GM18505 (cell line): ENCODE results near the gene TMIE.

Experiments used
- ATAC-seq: cut with Tn5 transposase; IDR thresholded peaks from one replicate; pipeline ENCODE4 v1.9.1; 2021; ENCODE audit not compliant: unreplicated experiment
- POLR2A ChIP-seq: IDR thresholded peaks from 4 replicates; pipeline ENCODE4 v1.6.1; 2011; ENCODE audit warnings: borderline replicate concordance; ENCODE audit not compliant: insufficient read depth, insufficient read length; ENCODE audit errors: extremely low read depth

TMIE gene

DNA sequence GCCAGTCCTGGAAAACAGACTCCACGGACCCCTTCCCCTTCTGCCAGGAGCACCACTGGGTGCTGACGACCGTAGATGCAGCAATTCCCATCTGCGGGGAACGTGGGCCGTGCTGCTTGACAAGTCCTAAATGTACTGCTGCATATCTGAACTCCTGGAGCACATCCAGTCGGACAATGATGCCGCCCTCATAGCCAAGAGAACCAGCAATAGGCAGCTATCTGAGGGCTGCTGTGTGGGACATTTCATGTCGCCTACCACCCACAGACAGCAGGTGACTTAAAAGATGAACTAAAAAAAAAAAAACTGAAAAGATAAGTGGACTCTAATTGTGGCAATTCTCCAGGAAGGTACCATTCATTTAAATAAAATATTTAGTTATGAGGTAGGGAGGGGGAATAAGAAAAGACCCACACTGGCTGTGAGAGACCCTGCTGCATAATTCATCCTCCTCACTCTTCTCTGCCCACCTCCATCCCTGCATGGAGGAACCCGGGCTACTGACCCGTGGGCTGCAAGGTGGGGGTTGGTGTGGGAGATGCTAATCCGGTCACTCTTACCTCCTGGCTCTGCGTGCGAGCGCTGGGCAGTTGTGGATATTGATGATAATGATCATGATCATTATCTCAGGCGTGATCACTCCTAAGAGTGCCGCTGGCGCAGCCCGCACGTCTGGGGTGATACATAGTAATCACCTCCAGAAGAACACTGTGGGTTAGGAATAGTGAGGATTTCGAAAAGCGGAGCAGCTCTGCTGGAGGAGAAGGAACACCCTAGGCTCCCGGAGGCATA lies 36.0 kb upstream of the TMIE start:
- ATAC-seq = no peak
- TF ChIP-seq POLR2A = no peak

DNA sequence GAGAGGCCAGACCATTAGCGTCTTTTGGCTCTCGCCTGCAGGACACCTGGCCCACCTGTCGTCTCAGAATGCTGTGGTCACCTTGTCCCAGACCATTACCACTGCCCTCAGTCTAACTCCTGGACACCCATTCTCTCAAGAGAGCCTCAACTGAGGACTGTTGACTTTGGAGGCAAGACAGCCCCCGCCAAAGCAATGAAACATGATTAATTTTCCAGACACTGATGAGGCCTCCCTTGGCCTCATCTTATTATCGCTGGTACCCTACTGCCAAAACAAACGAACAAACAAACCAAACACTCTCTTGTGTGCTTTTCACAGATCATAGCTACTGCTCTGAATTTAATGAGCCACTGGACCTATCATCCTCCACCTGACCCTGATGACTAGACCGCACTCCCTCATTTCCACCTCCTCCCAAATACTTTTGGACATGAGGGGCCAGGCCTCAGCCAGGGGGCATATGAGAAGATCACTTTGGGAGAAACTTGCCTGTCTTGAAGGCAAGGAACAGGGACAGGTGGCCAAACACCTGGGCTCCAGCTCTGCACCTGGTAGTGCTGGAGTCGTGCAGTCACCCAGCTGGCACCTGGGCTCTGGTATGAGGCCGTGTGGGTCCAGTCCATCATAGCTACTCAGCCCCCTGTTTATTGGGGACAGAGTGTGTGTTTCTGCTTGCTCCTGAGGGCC lies 35.3 kb upstream of the TMIE start:
- TF ChIP-seq POLR2A = no peak
- ATAC-seq = no peak

DNA sequence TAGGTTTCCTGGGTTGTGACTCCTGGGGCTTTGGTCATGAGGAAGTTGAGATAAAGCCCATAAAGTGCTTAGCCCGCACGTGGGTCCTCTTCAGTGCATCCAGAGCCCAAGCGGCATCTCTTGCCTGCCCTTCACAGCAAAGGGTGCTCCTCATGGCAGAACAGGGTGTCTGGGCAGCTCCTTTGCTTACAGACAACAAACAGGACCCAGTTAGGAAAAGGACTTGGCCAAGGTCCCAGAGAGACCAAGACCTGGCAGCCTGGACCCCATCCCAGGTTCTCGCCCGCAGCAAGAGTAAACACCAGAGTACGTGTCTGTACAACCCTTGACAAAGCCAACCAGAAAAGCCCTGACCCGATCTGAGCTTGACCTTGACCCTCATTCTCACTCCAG lies 34.7 kb upstream of the TMIE start:
- TF ChIP-seq POLR2A = no peak
- no peak for ATAC-seq

DNA sequence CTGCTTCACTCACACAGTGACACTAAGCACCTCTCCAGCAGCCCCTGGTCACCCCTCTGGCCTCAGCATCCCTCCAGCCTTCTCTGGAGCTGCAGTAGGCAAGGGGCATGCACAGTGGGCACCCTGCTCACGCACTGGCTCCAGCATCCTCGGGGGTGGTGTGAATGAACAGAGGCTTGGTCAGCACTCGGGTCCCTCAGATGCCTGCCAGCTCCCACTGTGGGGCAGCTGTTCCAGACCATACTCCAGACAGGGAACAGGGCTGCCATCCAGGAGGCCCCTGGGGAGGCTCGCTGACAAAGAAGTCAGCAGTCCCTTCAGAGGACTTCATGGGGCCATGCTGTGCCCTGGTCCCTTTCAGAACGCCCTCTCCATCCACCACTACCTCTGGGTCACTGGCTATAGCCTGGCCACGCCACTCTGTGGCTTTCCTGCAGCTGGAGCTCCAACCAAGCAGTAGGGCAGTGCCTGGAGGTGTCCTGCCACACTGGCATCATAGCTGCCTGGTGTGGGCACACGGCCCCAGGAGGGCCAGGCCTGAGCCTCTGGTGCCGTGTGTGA lies 34.1 kb upstream of the TMIE start:
- TF ChIP-seq POLR2A = no peak
- no peak for ATAC-seq

DNA sequence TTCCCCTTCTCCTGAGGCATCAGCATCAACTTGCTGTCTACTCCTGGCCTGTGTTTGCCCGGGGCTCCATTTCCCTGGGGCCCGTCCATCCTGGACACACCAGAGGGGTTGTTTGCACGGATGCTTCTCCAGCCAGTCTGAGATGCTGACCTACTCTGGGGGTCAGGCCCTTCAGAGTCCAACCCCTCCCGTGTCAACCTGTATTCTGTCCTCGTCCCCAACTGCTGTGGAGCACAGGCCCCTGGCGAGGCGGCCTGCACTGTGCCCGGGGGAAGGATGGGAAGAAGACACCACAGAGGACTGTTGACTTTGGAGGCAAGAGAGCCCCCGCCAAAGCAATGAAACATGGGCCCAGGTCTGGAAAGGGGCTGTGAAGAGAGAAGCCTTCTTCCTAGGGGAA lies 33.5 kb upstream of the TMIE start:
- ATAC-seq = no peak
- no peak for TF ChIP-seq POLR2A

DNA sequence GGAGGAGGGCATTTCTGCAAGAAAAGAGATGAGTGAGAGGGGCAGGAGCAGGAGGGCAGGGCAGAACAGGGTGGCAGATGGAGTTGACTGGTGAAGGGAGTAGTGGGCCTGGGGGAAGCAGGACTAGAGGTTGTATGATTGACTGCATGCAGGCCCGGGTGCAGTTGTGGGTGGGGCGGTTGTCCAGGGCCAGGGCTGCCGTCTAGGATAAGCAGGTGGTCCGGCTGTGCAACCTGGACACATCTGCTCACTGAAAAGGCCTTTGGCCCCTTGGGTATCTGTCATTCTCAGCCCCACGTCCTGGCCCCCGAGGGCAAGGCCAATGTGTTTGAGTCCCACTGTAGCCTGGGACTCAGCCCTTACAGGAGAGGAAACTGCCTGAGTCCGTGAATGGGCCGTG lies 33.1 kb upstream of the TMIE start:
- TF ChIP-seq POLR2A = no peak
- ATAC-seq = no peak

DNA sequence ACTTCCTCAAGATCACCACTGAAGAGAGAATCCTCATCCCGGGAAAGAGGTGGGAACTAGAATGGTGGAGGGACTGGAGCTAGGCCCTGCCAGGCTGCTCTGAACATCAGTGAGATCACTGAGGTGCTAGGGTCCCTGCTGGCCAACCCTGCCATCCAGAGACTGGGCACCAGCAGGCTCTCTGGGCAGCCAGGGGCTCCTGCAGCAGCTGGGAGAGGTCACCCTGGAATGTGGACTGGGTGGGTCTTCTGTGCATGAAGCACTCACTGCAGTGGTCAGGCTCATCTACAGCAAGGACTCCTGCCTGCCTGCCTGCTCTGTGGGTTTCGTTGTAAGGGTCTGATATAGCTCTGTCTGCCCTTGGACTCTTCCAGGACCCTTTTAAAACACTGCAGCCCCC lies 32.6 kb upstream of the TMIE start:
- no peak for ATAC-seq
- TF ChIP-seq POLR2A = no peak

DNA sequence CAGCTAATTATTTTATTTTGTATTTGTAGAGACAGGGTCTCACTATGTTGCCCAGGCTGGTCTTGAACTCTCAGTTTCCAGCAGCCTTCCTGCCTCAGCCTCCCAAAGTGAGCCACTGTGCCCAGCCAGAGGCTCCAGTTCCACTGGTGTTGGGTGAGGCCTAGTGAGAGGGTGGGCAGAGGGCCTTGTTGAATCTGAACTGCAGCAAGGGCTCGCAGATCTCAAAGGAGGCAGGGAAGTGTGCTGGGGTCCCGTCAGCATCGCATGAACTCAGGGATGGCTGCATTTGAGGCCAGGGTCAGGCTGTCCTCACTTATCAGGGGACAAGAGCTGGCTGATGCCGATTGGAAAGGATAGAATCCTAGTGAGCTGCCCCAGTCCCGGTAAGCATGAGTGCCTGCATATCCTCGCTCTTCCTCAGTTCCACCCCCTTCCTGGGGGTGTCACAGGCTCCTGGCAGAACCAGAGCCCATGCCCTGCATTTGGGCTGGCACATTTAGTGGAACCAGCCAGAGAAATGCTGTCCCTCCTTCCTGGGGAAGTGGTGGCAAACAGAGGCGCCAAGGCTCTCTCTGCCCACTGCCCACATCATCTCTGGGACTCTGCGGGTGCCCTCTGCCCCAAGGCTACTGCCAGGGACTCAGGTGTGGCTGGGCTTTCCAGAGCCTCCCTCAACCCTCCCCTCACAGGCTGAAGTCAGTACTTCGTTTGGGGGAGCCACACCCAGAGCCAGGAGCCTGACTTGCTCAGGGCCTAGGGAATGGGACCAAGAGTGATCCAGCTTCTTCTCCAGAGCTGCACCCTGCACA lies 31.8 kb upstream of the TMIE start:
- no peak for ATAC-seq

DNA sequence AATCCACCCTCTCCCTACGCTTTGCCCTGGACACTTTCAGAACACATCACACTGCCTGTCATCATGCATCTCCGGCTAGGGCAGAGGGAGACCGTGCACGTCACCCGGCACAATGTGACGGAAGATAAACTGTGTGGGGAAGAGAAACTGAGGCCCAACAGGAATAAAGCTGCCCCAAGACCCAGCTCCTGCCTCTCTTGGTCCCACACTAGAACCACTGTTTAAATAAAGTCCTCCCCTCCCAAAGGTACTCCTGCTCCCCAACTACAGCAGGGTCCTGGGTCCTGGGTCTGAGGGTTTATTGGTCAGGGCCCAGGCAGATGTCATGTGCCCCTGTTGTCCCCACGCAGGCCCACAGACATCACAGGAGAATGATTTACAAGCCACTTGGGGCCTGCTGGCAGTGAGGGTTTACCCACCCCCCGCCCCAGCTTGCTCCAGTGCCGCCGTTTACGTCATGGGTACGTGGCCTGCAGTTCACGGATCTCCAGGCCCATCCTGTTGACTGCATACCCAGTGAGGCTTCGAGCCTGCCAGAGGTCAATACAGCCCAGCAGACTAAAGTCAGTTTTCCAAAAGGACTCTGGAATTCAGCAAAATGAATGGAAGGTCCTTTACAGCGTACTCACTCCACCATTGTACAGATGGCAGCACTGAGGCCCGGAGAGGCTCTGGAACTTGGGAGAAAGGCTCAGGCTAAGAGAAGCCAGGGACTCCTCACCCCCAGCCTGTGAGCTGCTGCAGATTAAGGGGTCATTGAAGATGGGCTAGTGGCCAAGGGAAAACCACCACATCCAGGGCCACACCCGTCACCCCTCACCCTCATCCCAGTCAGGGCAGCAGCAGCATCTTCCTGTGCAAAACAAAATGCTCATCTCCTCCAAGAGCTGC lies 30.9 kb upstream of the TMIE start:
- TF ChIP-seq POLR2A = no peak
- ATAC-seq = no peak

More for the DNA sequence above, 31.8 kb upstream of the TMIE start:
- TF ChIP-seq POLR2A = no peak

DNA sequence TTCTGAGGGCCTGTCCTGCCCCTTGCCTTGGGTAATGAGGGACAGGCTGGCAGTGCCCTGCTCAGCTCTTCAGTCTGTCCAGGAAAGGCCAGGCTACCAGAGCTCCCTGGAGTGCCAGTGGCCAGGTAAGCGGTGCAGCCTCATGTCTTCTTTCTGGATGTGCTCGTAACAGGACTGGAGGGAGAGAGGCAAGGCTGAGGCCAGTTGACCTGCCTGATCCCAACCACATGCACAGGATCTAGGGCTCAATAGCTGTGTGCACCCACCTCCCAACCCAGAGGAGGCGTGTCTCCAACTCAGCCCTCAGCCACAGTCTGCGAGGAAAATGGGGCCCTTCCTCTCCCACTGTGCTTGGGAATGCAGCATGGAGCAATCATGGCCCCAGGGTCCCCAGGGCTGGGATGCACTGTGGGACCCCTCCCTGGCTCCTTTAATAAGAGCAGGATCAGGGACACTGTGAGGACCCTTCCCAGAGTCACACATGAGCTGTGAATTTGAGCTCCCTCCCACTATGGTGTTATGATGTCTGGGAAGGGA lies 30.2 kb upstream of the TMIE start:
- TF ChIP-seq POLR2A = no peak
- ATAC-seq = no peak

DNA sequence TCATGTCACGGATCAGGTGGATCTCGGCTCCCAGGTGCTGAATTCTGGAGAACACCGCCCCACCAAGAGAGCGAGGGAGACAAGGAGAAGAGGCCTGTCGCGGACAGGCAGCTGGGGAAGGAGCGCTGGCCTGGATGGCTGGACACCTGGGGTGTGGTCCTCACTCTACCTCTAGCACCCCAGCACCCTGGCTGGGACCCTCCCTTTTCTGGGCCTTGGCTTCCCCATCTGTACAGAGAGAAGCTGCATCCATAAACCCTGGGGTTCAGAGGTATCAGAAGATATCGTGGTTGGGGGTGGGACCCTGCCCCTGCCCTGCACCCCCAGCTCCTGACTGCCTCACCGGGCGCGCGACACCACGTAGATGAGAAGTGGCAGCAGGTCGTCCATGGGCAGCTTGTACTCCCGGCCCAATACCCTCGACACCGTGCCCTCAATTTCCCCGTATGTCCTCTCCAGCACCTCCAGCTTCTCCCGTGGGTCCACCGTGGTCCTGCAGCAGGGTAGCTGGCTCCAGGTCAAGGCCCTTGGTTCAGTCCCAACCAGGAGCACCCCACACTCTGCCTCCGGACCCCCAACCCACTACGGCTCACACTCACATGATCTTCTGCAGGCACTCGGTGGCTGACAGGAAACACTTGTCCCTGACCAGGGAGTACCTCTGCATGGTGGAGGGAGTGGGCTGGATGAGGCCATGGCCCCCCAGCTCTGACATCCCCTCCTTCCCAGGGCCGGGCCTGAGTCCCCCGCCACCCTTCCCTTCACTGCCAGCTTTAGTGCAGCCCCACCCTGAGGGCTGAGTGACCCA lies 29.4 kb upstream of the TMIE start:
- no peak for ATAC-seq
- no peak for TF ChIP-seq POLR2A

DNA sequence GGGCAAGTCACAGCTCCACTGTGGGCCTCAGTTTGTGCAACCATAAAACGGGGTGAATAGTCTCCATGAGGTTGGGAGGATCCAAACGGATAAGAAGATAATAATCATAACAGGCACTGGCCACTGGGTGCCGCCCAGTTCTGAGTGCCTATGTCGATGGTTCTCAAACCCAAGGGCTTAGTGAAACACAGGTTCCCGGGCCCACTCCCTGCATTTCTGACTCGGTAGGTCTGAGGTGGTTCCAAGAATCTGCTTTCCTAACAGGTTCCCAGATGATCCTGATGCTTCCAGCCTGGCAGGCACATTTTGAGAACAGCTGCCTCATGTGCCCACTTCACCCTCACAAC lies 28.9 kb upstream of the TMIE start:
- no peak for TF ChIP-seq POLR2A
- ATAC-seq = no peak
